ENCODE measurements around the gene PTPN13.

PTPN13 gene

DNA sequence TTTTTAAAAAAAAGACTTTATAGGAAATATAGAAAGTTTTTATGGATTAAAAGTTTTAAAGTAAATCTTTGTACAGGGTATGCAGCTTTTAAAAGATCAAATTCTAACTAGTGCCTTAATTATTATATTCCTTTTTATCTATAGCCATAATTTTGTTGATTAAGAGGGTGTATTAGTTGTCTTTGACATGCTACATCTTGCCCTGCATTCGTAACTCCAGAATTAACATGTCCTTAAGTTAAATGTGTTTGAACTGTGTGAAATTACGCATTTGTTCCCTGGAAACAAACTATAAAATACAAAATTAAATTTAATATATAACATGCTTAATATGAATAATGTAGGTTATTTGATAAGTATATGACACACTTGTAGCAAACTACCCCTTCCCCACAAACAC lies 66.3 kb downstream of the PTPN13 start:
- Histone ChIP-seq H2AFZ (ENCODE audit: low read depth, low read length) (no peak overlapping the region), H4K20me1 (ENCODE audit: insufficient read depth, low read length) (no peaks in the 10 kb centered on the region), H3K9me3 (ENCODE audit: insufficient read depth, low read length, severe bottlenecking) (no peaks in the 10 kb centered on the region), H3K27me3 (ENCODE audit: insufficient read depth, low read length, poor library complexity) (no peaks in the 10 kb centered on the region), H3K4me1 (ENCODE audit: insufficient read depth, low read length) (no peaks in the 10 kb centered on the region), H3K27ac (ENCODE audit: low read length) (no peak overlapping the region), H3K4me2 (ENCODE audit: insufficient read depth, low read length) (no peak overlapping the region), H3K4me3 (ENCODE audit: low read depth in 1 of 2, low read length in 2 of 2) (no peak overlapping the region), H3K9ac (ENCODE audit: low read depth, low read length) (no peak overlapping the region), H3K36me3 (ENCODE audit: insufficient read depth, low read length) (no peaks in the 10 kb centered on the region), H3K79me2 (ENCODE audit: insufficient read depth, low read length) (no peaks in the 10 kb centered on the region)
- ATAC-seq (ENCODE audit: insufficient read depth, low read depth) (no peak), DNase-seq (no peak)
- TF ChIP-seq EZH2 (IDR thresholded peaks at IDR 0.05; ENCODE audit: borderline replicate concordance, low read depth, low read length, severe bottlenecking) = no peak
- TF ChIP-seq, protein P1, sequence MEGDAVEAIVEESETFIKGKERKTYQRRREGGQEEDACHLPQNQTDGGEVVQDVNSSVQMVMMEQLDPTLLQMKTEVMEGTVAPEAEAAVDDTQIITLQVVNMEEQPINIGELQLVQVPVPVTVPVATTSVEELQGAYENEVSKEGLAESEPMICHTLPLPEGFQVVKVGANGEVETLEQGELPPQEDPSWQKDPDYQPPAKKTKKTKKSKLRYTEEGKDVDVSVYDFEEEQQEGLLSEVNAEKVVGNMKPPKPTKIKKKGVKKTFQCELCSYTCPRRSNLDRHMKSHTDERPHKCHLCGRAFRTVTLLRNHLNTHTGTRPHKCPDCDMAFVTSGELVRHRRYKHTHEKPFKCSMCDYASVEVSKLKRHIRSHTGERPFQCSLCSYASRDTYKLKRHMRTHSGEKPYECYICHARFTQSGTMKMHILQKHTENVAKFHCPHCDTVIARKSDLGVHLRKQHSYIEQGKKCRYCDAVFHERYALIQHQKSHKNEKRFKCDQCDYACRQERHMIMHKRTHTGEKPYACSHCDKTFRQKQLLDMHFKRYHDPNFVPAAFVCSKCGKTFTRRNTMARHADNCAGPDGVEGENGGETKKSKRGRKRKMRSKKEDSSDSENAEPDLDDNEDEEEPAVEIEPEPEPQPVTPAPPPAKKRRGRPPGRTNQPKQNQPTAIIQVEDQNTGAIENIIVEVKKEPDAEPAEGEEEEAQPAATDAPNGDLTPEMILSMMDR (IDR thresholded peaks at IDR 0.05; ENCODE audit: borderline replicate concordance, extremely low read depth, low read length, poor library complexity, severe bottlenecking) = no peak

DNA sequence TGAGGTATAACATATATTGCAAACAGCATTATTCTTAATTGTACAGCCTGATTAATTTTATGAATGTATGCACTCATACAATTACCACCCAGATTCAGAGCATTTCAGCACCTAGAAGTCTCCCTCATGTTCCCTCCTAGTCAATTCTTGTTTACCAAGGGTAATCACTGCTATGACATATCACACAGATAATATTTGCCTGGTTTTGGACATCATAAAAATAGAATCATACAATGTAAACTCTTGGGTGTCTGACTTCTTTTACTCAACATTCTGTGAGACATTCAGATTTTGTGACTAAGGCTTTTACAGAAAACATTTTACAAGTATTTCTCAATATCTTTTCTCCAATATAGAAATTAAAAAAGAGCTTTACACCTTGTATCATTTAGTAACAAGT lies 66.9 kb downstream of the PTPN13 start:
- Histone ChIP-seq H3K4me1 (ENCODE audit: insufficient read depth, low read length) (no peaks in the 10 kb centered on the region), H3K9me3 (ENCODE audit: insufficient read depth, low read length, severe bottlenecking) (no peaks in the 10 kb centered on the region), H3K4me3 (ENCODE audit: low read depth in 1 of 2, low read length in 2 of 2) (no peak overlapping the region), H3K27me3 (ENCODE audit: insufficient read depth, low read length, poor library complexity) (no peaks in the 10 kb centered on the region), H3K36me3 (ENCODE audit: insufficient read depth, low read length) (no peaks in the 10 kb centered on the region), H4K20me1 (ENCODE audit: insufficient read depth, low read length) (no peaks in the 10 kb centered on the region), H3K9ac (ENCODE audit: low read depth, low read length) (no peak overlapping the region), H3K79me2 (ENCODE audit: insufficient read depth, low read length) (no peaks in the 10 kb centered on the region), H3K27ac (ENCODE audit: low read length) (no peak overlapping the region), H3K4me2 (ENCODE audit: insufficient read depth, low read length) (no peak overlapping the region), H2AFZ (ENCODE audit: low read depth, low read length) (no peak overlapping the region)
- no peak for DNase-seq
- no peak for TF ChIP-seq EZH2 (IDR thresholded peaks at IDR 0.05; ENCODE audit: borderline replicate concordance, low read depth, low read length, severe bottlenecking)
- TF ChIP-seq, protein P1 (IDR thresholded peaks at IDR 0.05; ENCODE audit: borderline replicate concordance, extremely low read depth, low read length, poor library complexity, severe bottlenecking) = no peak
- ATAC-seq (ENCODE audit: insufficient read depth, low read depth) = no peak

DNA sequence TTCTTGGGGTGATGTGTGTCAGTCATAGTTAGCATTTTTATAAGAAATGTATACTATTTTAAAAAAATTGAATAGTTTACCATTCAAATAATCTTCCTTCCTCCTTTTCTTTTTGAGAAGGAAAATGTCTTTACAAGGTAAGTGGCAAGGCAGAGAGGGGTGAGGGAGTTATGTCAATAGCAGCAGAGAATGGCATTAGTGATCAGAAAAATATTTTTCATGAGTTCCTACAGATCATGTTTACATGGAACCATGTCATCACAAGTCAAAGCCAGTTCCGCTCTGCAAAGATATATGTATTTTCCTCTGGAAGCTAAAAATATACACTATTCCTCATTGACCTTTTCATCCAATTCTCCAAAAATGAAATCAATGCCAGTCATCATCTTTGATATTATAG lies 67.3 kb downstream of the PTPN13 start:
- no peak overlapping the region for H3K4me2 ChIP-seq (ENCODE audit: insufficient read depth, low read length)
- H3K36me3 ChIP-seq (ENCODE audit: insufficient read depth, low read length) = no peaks in the 10 kb centered on the region
- no peak overlapping the region for H2AFZ ChIP-seq (ENCODE audit: low read depth, low read length)
- no peaks in the 10 kb centered on the region for H3K79me2 ChIP-seq (ENCODE audit: insufficient read depth, low read length)
- ATAC-seq (ENCODE audit: insufficient read depth, low read depth) (no peak), DNase-seq (no peak)
- no peaks in the 10 kb centered on the region for H4K20me1 ChIP-seq (ENCODE audit: insufficient read depth, low read length)
- no peaks in the 10 kb centered on the region for H3K27me3 ChIP-seq (ENCODE audit: insufficient read depth, low read length, poor library complexity)
- TF ChIP-seq EZH2 (IDR thresholded peaks at IDR 0.05; ENCODE audit: borderline replicate concordance, low read depth, low read length, severe bottlenecking) = no peak
- TF ChIP-seq, protein P1 (IDR thresholded peaks at IDR 0.05; ENCODE audit: borderline replicate concordance, extremely low read depth, low read length, poor library complexity, severe bottlenecking) = no peak
- H3K4me1 ChIP-seq (ENCODE audit: insufficient read depth, low read length) = no peaks in the 10 kb centered on the region
- H3K4me3 ChIP-seq (ENCODE audit: low read depth in 1 of 2, low read length in 2 of 2) = no peak overlapping the region
- H3K27ac ChIP-seq (ENCODE audit: low read length) = no peak overlapping the region
- H3K9ac ChIP-seq (ENCODE audit: low read depth, low read length) = no peak overlapping the region
- H3K9me3 ChIP-seq (ENCODE audit: insufficient read depth, low read length, severe bottlenecking) = no peaks in the 10 kb centered on the region

DNA sequence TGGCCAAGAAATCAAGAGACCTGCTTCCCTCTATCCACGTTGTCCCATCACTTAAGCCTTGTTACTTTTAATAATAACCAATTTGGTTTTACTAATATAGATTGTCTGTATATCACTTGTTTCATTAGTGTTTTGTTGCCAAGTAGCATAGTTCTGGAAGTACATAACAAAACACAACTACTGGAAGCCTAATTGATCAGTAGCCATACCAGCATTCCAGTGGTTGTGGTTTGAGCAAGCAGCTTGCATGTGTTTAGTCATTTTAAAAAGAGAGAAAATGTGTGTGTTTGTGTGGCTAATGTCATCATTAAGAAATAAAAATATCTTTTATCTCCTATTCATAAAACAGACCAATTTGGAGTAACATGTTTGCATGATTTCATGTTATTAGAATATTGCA lies 70.8 kb downstream of the PTPN13 start:
- no peaks in the 10 kb centered on the region for H3K79me2 ChIP-seq (ENCODE audit: insufficient read depth, low read length)
- no peak overlapping the region for H3K4me2 ChIP-seq (ENCODE audit: insufficient read depth, low read length)
- TF ChIP-seq, protein P1 (IDR thresholded peaks at IDR 0.05; ENCODE audit: borderline replicate concordance, extremely low read depth, low read length, poor library complexity, severe bottlenecking) = no peak
- no peak for TF ChIP-seq EZH2 (IDR thresholded peaks at IDR 0.05; ENCODE audit: borderline replicate concordance, low read depth, low read length, severe bottlenecking)
- H3K27ac ChIP-seq (ENCODE audit: low read length) = no peak overlapping the region
- no peaks in the 10 kb centered on the region for H3K36me3 ChIP-seq (ENCODE audit: insufficient read depth, low read length)
- ATAC-seq (ENCODE audit: insufficient read depth, low read depth) = no peak
- no peaks in the 10 kb centered on the region for H3K4me1 ChIP-seq (ENCODE audit: insufficient read depth, low read length)
- no peak overlapping the region for H3K4me3 ChIP-seq (ENCODE audit: low read depth in 1 of 2, low read length in 2 of 2)
- no peaks in the 10 kb centered on the region for H3K9me3 ChIP-seq (ENCODE audit: insufficient read depth, low read length, severe bottlenecking)
- H4K20me1 ChIP-seq (ENCODE audit: insufficient read depth, low read length) = no peaks in the 10 kb centered on the region
- no peaks in the 10 kb centered on the region for H3K27me3 ChIP-seq (ENCODE audit: insufficient read depth, low read length, poor library complexity)
- no peak for DNase-seq
- no peak overlapping the region for H2AFZ ChIP-seq (ENCODE audit: low read depth, low read length)
- H3K9ac ChIP-seq (ENCODE audit: low read depth, low read length) = no peak overlapping the region
